Stimulated activated CD4-positive, alpha-beta T cell treated with anti-CD3 and anti-CD28 coated beads, Interleukin-1b, Interleukin-23, amount 100 ng/mL, for 1 hour (primary cell): ENCODE data around the gene TUBB6.

Source experiments
- DNase-seq, 2 donors: peaks; one replicate each; pipeline ENCODE4 v3.0.0-alpha.2; 2020; ENCODE audit warnings: low read depth in 2 of 2

TUBB6 gene

GRCh38 chr18:12291161-12291560 lies 16.9 kb upstream of the TUBB6 start:
- DNase-seq: no peak

DNA sequence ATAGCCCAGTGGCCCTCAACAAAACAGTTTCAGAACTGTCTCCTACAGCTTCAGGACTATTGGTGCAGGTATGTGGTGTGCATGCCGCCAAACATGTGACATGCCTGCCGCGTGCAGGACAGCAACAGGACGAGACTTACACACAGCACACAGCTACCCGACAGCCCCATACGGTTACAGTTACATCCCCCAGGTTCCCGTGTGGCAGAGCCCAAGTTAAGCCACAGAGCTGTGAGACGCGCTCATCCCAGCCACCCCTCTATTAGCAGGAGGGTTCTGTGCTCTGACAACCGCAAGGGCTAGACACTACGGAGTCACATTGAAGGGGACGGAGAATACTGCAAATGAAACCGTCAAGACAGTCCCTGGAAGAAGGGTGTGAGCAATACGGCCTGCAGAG lies 16.4 kb upstream of the TUBB6 start:
- DNase-seq: no peak

DNA sequence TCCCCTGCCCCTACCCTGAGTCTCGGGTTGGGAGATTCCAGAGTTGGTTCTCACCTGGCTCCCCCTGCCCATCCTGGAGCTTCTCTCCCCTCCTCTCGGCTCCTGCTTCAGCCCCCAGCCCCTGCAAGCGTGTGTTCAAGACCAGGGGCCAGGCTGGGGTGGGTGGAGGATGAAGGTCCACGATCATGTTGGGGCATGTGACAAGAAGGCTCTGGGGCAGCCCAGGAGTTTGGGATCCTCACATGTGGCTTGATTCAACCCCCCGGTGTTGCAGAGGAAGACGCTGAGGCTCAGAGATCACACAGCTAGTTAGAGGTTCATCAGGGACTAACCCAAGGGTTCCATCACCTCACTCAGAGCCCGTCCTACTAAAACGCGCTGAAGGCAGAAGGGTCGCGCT lies 14.2 kb upstream of the TUBB6 start:
- no peak for DNase-seq

GRCh38 chr18:12295389-12296086 lies 12.5 kb upstream of the TUBB6 start:
- no peak for DNase-seq

DNA sequence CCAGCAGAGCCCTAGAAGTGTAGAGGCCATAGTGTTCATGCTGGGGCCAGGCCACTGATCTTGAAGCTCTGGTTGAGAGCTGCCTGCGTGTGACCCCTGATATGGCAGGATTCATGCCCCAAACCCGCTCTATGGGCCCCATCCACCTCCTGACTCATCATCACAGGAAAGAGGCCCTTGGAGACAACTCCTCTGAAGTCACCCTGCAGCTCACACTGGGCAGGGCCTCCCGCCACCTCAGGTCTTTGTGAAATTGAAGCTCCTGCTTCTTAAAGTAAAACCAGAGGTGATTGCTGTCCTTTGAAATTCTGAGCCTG lies 12.0 kb upstream of the TUBB6 start:
- no peak for DNase-seq

DNA sequence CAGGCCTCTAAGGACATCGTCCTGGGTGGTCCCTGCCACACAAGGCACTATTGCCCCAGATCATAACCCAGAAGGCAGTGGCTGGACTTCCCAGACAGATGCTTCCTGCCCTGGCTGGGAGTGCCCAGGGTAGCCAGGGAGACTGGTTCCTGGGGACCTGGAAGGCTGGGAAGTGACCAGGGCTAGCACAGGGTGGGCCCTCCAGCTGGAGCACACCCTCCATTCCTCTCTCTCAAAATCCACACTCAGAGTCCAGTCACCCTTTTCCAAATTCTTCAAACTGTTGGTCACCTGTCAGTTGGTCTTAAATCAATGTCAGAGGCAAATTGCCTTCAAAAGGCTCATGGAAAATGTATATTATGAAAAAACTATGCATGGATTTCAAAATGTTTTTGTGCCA lies 11.6 kb upstream of the TUBB6 start:
- DNase-seq: no peak

DNA sequence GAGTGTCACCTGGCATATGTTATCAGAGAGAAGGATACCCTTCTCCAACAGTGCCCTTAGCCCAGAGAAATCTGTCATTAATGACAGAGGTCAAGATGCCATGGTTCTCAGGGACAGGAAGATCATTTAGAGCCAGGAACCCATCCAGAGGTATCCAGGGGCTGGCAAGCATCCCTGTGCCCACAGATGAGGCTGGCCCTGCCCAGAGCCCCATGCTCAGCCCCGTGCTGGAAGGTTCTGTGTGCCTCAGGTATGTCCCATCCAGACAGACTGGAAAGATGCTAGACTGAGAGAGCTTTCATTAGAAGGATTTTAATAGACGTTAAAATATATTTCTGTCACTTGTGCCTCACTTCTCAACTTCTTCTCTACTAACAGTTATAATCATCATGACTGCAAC lies 8.2 kb upstream of the TUBB6 start:
- no peak for DNase-seq

DNA sequence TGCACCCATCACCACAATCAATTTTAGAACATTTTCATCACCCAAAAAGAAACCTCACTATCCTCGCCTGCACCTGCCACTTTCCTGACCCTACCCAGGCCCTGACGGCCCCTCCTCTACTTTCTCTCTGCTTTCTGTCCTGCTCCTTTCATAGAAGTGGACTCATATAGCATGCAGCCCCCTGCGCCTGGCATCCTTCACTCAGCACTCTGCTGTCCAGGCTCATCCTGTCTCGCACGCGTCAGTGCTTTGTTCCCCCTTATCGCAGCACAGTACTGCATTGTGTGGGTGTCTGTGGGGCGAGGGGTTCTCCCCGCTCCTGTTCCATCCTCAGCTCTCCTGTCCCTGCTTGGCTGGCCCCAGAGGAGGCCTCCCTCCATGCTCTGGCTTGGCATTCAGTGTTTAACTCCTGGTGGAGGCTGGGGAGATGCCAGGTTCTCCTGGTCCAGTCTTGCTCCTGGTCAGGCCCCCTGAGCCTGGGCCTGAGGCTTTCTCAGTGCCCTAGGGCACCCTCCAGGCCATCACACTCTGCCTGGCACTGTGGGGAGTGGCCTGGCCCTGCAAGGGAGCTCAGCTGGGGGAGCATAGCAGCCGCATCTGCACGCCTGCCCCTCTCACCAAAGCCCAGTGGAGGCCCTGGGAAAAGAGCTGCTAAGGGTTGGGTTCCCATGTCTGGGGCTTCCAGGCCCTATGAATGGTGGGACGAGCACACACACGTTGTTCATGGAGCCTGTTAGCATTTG lies 6.6 kb upstream of the TUBB6 start:
- no peak for DNase-seq

DNA sequence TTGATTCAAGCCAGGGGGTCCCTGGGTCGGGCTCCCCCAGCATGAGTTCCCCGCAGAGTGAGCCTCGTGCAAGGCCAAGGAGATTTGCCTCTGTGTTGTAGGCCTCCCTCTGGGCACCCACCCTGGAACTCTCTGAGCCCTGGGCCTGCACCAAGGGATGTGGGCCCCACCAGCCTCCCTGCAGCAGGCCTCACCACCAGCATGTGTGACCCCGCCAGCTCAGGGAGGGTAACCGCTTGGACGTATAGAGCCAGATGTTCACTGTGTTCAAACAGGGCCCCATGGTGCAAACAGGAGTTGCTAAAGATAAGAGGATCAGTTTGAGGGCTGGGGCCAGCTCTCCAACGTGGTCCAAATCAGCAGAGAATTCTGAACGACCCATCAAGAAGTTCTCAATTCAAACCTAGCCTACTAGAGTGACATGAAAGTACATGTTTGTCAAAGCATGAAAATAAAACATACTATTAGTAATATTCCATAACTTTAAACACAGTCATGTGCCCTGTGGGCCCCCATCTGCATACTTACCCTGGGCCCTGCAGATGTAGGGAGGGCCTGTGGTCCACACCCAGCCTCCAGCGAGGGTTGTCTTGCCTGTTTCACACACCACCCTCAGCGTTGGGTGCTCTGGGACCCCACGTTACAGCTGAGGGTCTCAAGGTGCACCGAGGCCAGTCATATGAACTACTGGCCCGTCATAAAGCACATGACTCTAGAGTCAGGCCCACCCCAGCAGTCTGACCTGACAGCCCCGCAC lies 5.5 kb upstream of the TUBB6 start:
- no peak for DNase-seq

DNA sequence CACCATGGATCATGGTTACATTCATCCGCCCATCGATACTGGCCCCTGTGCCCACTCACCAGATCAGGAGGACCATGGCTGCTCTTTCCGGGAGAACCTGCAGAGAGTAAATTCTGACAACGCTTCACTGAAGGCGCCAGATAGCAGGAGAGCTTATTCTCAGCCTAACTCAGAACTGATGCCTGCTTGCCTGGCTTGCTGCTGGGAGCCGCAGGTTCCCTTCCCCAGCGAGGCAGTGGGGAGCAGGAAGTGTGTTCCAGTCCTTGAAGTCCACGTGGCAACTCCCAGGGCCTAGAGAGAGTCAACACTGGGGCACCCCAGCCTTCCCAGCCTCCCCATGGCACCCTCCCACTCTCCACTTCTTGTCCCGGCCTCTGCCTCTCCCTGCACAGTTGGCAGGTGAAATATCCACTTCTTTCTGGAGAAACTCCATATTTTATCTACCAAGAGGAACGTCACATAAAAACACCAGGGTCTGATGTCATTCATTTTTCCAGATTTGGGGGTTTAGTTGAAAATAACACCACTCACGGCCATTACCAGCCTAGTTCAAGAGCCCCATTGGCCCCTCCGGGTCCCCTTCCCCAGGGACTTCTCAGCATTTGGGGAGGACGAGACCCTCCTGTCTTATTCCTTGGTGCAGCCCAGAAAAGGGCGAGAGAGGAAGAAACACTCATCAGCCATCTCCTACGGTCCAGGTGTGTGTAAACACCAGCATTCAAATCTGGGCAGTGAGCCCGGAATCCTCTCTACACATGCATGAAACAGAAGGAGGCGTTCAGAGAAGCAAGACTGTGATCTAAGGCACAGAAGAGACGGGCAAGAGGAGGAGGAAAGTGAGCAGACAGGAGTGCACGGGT lies 3.5 kb upstream of the TUBB6 start:
- no peak for DNase-seq

DNA sequence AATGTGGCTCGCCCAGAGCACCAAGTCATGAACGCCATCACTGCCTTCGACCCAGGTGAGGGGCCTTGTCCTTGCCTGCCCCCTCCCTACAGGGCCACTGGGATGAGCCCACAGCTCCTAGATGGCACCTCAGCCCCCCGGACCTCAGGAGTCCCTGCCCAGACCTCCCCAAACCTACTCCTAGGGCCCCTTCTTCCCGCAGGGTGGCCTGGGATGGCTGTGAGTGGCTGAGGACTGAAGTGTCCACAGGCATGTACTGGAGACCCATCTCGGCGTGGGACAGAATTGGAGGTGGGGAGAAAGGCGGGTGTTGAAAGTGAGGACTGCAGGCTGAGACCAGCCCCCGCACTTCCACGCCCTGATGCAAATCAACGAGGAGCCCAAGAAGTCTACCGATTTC lies 2.8 kb upstream of the TUBB6 start:
- no peak for DNase-seq

DNA sequence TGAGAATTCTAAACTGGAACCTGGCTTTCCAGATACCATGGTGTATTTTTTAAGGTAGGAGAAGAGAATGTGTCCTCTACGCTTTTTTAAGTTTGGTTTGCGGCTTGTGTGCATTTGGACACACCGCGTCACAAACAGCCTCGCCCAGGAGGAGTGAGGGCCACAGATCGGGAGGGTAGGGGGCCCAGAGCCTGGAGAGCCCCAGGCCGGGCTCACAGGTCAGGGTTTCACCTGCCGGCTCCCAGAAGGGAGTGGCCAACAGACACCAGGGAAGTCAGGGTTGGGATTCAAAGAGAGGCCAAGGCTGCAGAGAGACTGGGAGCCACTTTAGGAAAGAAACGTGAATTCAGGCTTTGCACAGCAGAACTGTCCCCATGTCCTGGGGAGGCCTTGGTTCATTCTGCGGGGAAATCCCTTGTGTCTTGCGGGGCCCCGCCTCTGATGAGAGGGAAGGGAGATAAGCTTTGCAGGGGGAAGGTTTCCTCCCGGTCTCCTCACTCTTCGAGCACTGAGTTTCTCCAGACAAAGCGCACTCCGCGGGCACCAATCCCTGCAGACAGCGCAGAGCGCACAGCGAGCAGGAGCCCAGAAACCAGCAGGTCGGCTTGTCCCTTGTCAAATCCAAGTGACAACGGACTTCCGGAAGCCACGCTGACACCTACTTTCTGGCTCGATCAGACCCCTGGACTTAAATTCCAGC lies 2.0 kb upstream of the TUBB6 start:
- no peak for DNase-seq

GRCh38 chr18:12306752-12307700 lies 1.0 kb upstream of the TUBB6 start:
- DNase-seq: no peak

DNA sequence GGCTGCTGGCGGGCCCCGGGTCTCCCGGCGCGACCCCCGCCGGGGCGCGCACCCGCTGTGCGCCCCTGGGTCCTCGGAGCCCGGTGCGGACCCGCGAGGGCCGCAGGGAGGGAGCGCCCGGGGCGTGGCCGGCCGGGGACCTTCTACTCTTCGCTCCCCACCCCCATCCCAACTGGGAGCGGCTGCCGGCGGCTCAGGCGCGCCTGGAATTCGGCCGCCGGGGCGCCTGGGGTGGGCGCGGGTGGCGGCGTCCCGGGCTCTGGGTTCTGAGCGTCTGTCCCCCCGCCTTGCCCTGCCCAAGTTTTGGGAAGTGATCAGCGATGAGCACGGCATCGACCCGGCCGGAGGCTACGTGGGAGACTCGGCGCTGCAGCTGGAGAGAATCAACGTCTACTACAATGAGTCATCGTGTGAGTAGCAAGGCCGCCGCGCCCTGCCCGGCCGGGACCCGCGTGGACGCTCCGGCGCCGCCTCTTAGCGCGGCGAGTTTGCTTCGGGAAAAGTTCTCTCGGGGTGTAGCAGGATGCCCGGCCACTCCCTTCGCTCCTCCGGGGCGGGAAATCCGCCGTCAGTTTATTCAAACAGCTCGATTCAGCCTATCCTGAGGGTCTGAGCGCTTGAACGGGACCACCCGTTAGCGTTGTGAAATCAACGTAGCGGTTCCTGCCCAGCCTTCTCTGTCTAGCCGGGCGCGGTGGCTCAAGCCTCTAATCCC lies 502 bp downstream of the TUBB6 start:
- DNase-seq: no peak

GRCh38 chr18:12309683-12310198 lies 1.7 kb downstream of the TUBB6 start:
- DNase-seq: no peak

DNA sequence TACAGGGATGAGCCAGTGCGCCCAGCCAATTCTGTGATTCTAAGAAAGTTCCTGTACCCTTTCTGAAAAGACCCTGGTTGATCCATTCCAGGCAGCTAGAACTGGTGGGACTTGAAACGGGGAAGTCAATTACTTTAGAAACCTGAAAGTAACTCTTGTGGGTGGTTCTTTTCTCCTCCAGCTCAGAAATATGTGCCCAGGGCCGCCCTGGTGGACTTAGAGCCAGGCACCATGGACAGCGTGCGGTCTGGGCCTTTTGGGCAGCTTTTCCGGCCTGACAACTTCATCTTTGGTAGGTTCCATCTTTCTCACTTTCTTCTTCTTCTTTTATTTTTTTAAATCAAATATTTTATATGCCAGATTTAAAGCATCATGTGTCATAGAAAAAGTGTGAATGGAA lies 2.7 kb downstream of the TUBB6 start:
- no peak for DNase-seq

DNA sequence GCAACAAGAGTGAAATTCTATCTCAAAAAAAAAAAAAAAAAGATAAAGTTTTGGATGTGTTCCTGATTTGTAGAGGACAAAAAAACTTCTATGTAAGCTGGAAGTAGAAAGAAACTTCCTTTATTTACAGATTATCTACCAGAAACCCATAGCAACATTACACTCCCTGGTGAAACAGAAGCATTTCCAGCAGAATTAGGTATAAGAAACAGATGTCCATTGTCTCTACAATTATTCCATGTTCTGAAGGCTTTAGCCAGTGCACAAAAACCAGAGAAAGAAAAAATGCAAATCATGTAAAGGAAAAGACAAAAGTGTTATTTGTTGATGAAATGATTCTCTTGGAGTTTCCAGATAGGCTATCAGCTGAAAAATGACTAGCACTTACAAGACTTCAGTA lies 4.9 kb downstream of the TUBB6 start:
- no peak for DNase-seq

DNA sequence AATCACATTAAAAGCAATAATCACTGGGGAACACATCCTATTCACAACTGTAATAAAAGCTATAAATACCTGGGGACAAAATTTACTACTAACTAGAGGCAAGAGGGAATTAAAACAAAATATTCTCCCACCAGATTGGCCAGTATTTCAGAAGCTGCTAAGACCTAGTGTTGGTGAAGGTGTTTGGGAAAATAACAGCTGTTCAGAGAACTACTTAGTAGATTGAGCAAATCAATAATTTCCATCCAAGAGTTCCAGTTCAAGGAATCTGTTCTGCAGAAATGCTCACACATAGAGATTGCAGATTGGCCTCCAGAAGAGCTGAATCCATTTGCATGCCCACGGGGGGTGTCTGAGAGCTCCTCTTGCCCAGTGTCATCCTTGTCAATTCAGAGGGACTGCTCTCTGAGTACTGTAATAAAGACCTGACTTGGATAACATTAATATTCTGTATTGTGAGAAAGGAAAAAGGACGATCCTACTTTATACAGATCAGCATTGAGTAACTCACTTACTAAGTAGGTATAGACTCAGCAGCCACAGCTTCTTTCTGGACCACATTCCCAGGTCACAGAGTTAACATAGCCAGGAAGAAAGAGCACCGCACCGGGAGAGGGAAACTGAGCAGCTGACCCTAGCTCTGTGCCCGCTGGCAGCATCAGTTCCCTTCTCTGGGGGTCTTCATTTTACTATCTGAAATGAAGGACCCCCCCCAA lies 5.6 kb downstream of the TUBB6 start:
- DNase-seq: no peak
